GM12878 (cell line): Measurements from ENCODE around the gene PITPNC1. TPM values are rescaled to one million over a fixed set of nuclear protein-coding genes. Genes with fewer than 3 reads are reported as not detected.

Source experiments
- ATAC-seq: fragments of 200-7000 bp; cut with Tn5 transposase; 3 replicates; pipeline ENCODE4 v1.9.1; 2020; ENCODE audit warnings: mild to moderate bottlenecking, moderate library complexity
- BruUV-seq: library from RNA; stranded (reverse); fragments of 400-500 nt; replicated peaks from 2 replicates; lab custom pipeline; 2021; lab: Mats Ljungman, UMichigan
- CTCF ChIA-PET: fragments of 300-600 bp; sonication (Branson Sonifier 250); formaldehyde crosslinking; extraction: SDS; loops from one replicate; lab custom pipeline; 2021; ENCODE audit warnings: inconsistent platforms; lab: Yijun Ruan, JAX
- POLR2A ChIA-PET: fragments of 350-600 bp; formaldehyde crosslinking; extraction: SDS; loops from one replicate; lab custom pipeline; 2021; ENCODE audit warnings: inconsistent platforms; lab: Charles Lee
- RAD21 ChIA-PET: fragments of 300-600 bp; sonication (Branson Sonifier 250); formaldehyde crosslinking; loops from one replicate; lab custom pipeline; 2023; ENCODE audit warnings: antibody characterized with exemption; ENCODE audit not compliant: unreplicated experiment; lab: Charles Lee
- SMC1A ChIA-PET: fragments of 300-600 bp; sonication (Branson Sonifier 250); formaldehyde crosslinking; loops from one replicate; lab custom pipeline; 2023; ENCODE audit not compliant: unreplicated experiment, uncharacterized antibody; lab: Charles Lee
- DNase-seq: peaks from one replicate; pipeline ENCODE4 v3.0.0-alpha.2; 2011; ENCODE audit warnings: low read depth, low spot score
- FAIRE-seq: peaks from 3 replicates; lab custom pipeline; 2011; peaks lifted over from hg19 to GRCh38; lab: Jason Lieb, UNC
- H2AFZ ChIP-seq: 2 replicates; pipeline ENCODE4 v1.6.0; 2011; ENCODE audit warnings: low read depth, low read length, control low read depth; ENCODE audit not compliant: control insufficient read depth
- H3K27ac ChIP-seq: 2 replicates; pipeline ENCODE4 v1.5.1; 2011; ENCODE audit warnings: control low read depth; ENCODE audit not compliant: control insufficient read depth, insufficient read depth
- H3K27me3 ChIP-seq, 2 experiments: replicated peaks in 1 of 2; 2 replicates each; pipeline versions ENCODE4 v1.6.0 to v1.6.1; 2011; ENCODE audit warnings: low read length in 1 of 2; ENCODE audit not compliant: control insufficient read depth in 2 of 2, insufficient read depth in 2 of 2
- H3K36me3 ChIP-seq, 2 experiments: 2 replicates each; pipeline ENCODE4 v1.5.1; 2011; ENCODE audit warnings: low read length in 1 of 2; ENCODE audit not compliant: control insufficient read depth in 2 of 2, insufficient read depth in 2 of 2
- H3K4me1 ChIP-seq: 2 replicates; pipeline ENCODE4 v1.6.1; 2011; ENCODE audit warnings: mild to moderate bottlenecking, low read length, moderate library complexity, mixed read lengths; ENCODE audit not compliant: control insufficient read depth, insufficient read depth
- H3K4me2 ChIP-seq: 2 replicates; pipeline ENCODE4 v1.6.0; 2011; ENCODE audit warnings: control low read depth; ENCODE audit not compliant: control insufficient read depth, insufficient read depth
- H3K4me3 ChIP-seq: fragments of 200-600 bp; sonication (generic); 2 replicates; pipeline ENCODE4 v1.5.1; 2016
- H3K79me2 ChIP-seq: 2 replicates; pipeline ENCODE4 v1.6.0; 2011; ENCODE audit warnings: low read length; ENCODE audit not compliant: control insufficient read depth, insufficient read depth
- H3K9ac ChIP-seq: 2 replicates; pipeline ENCODE4 v1.8.0; 2011; ENCODE audit warnings: low read length, control low read depth, mixed read lengths; ENCODE audit not compliant: control insufficient read depth, insufficient read depth
- H3K9me3 ChIP-seq: replicated peaks from 3 replicates; pipeline ENCODE4 v1.5.1; 2011; ENCODE audit warnings: mild to moderate bottlenecking, low read length; ENCODE audit not compliant: control insufficient read depth, insufficient read depth
- H4K20me1 ChIP-seq: 2 replicates; pipeline ENCODE4 v1.6.0; 2011; ENCODE audit not compliant: control insufficient read depth, insufficient read depth
- BMI1 ChIP-seq: fragments of 450-650 bp; IDR thresholded peaks from 2 replicates; pipeline ENCODE4 v1.6.1; 2016; ENCODE audit warnings: mild to moderate bottlenecking, moderate library complexity, borderline replicate concordance
- NR2C2 ChIP-seq: IDR thresholded peaks from 2 replicates; pipeline ENCODE4 v1.6.1; 2011; ENCODE audit warnings: borderline replicate concordance, low read depth; ENCODE audit not compliant: control insufficient read depth, insufficient read length
- PML ChIP-seq: IDR thresholded peaks from 2 replicates; pipeline ENCODE4 v1.6.1; 2012; ENCODE audit warnings: low read length, inconsistent platforms
- RCOR1 ChIP-seq: conservative IDR thresholded peaks from 2 replicates; pipeline ENCODE4 v1.6.1; 2012; ENCODE audit warnings: low read depth, low read length, improper control_type of control experiment
- WGBS: methylation state at CpG from one replicate; pipeline ENCODE4 v1.1.6; 2016; ENCODE audit warnings: low lambda C conversion rate; ENCODE audit not compliant: insufficient replicate concordance, insufficient coverage; ENCODE audit errors: missing lambda C conversion rate; 5-methylcytosine and 5-hydroxymethylcytosine counted together
- in situ Hi-C: fragments of 300-500 bp; cut with MboI; formaldehyde crosslinking; loops from 9 replicates; pipeline ENCODE4 v1.14.3; 2018; ENCODE audit warnings: mixed read lengths
- intact Hi-C: fragments of 100-400 bp; cut with micrococcal nuclease; formaldehyde crosslinking; loops from one replicate; pipeline ENCODE4 v1.14.2; 2022; ENCODE audit not compliant: unreplicated experiment
- polyA plus RNA-seq, 11 experiments: library from polyadenylated mRNA; depleted of rRNA in 4 of 11; unstranded in 6 of 11; stranded (reverse) in 5 of 11; fragments of >200 nt; fragmentation: Nextera tagmentation in 4 of 11; fragmentation: Illumina TruSeq in 1 of 11; extraction: Ambion mirVana in 4 of 11; extraction: Trizol in 1 of 11; gene quantifications; 1 replicate in 1 of 11; 2 replicates in 10 of 11; pipeline versions ENCODE4 v1.2.1 to v1.2.3, GENCODE V29; 2011 to 2016; ENCODE audit warnings: inconsistent platforms in 2 of 11, missing spikeins in 2 of 11, low read depth in 1 of 11
- total RNA-seq, 4 experiments: library from RNA; depleted of rRNA in 3 of 4; stranded (reverse); fragments of >200 nt in 3 of 4; fragmentation: Illumina TruSeq in 1 of 4; extraction: Trizol in 1 of 4; gene quantifications; 2 replicates each; pipeline versions ENCODE4 v1.2.1 to v1.2.3, GENCODE V29; 2013 to 2021
- TF ChIP-seq, protein P1 (sequence below): IDR thresholded peaks from 2 replicates; pipeline ENCODE4 v1.6.1; 2011; ENCODE audit warnings: low read depth, low read length, improper control_type of control experiment, borderline replicate concordance

The PITPNC1 gene
- total and polyA plus RNA-seq, 10 of the 15 experiments (the other 5 are each of a cell fraction or from before 2014, with no cell fraction given), result 12.2 to 62.4 (median 47.3) TPM

DNA sequence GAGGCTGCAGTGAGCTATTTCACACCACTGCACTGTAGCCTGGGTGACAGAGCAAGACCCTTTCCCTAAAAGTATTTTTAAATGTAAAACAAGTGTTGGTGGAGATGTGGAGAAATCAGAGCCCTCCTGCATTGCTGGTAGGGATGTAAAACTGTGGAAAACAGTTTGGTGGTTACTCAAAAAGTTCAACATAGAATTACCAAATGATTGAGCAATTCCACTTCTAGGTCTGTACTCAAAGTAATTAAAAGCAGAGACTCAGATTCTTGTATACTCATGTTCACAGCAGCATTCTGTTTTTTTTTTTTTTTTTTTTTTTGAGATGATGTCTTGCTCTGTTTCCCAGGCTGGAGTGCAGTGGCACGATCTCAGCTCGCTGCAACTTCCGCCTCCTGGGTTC, 141.8 kb downstream of the PITPNC1 start:
- ChIA-PET RAD21 (no interaction called here), CTCF (interaction anchor here (0.6 kb wide), 1 partner anchor 229 kb away, joined by 3 read pairs; no protein-coding TSS in a partner anchor), SMC1A (interaction anchor here (1.2 to 2.4 kb wide), 2 partner anchors 10 to 176 kb away, joined by 3 to 5 read pairs; no protein-coding TSS in a partner anchor), POLR2A (interaction anchor here (0.7 kb wide), 1 partner anchor 225 kb away, joined by 5 read pairs; no protein-coding TSS in a partner anchor)
- DNase-seq (no peak), ATAC-seq (no peak), FAIRE-seq (no peak)
- intact Hi-C loops (no loop called here), in situ Hi-C loops (no loop called here)
- Histone ChIP-seq H3K36me3 (peaks cover 0 to 1% of the 10 kb centered on the region in 2 experiments; a peak in 1 of 4 replicates), H3K4me1 (peaks cover 57% of the 10 kb centered on the region), H3K4me2 (no peak overlapping the region; the same call in 1 of the 2 replicates), H3K79me2 (peaks cover 23% of the 10 kb centered on the region), H3K9ac (no peak overlapping the region), H3K27ac (no peak overlapping the region), H3K9me3 (no peaks in the 10 kb centered on the region; the same call in 1 of the 3 replicates), H3K4me3 (no peak overlapping the region), H2AFZ (no peak overlapping the region), H3K27me3 (no peaks in the 10 kb centered on the region), H4K20me1 (no peaks in the 10 kb centered on the region)
- no TSS peak for BruUV-seq
- 100% methylated on average over 3 of the region's 3 CpGs for WGBS
- TF ChIP-seq NR2C2, result no peak
- TF ChIP-seq BMI1, result no peak
- no peak for TF ChIP-seq RCOR1

DNA sequence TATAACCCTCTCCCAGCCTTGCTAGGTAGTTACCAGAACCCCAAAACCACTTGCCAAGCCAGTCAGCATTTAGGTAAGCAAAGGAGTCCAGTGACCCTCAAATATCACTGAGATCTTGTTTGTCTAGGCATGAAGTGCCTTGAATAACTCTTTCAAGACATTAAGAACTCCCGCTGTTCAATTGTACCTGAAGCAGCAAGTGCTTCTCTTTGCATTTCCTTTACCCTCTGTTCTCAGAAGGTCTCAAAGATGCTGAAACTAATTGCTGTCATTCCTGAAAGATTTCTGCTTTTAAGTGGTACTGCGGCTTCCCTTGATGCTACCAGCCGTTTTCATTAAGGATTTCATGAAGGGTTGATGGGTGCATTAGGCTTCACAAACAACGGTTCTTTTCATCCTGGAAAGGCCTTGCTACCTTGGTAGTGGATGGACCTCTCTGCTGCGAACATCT, 142.7 kb downstream of the PITPNC1 start:
- H3K27me3 ChIP-seq, result no peaks in the 10 kb centered on the region
- ATAC-seq (no peak), DNase-seq (no peak), FAIRE-seq (no peak)
- 34% methylated on average over 5 of the region's 5 CpGs for WGBS
- H3K4me1 ChIP-seq, result peaks cover 49% of the 10 kb centered on the region
- peaks cover 0 to 1% of the 10 kb centered on the region in 2 experiments; a peak in 1 of 4 replicates for H3K36me3 ChIP-seq
- CTCF ChIA-PET, result interaction anchor here (1.3 kb wide), 1 partner anchor 63 kb away, joined by 3 read pairs; no protein-coding TSS in a partner anchor
- TF ChIP-seq PML, result 0 out of 2 replicates have a peak, but pooled peaks have one; percentile 8
- TF ChIP-seq, protein P1, sequence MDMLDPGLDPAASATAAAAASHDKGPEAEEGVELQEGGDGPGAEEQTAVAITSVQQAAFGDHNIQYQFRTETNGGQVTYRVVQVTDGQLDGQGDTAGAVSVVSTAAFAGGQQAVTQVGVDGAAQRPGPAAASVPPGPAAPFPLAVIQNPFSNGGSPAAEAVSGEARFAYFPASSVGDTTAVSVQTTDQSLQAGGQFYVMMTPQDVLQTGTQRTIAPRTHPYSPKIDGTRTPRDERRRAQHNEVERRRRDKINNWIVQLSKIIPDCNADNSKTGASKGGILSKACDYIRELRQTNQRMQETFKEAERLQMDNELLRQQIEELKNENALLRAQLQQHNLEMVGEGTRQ, result no peak
- peaks cover 21% of the 10 kb centered on the region for H3K79me2 ChIP-seq
- SMC1A ChIA-PET, result interaction anchor here (0.9 to 2.8 kb wide), 6 partner anchors 9 to 136 kb away, joined by 3 to 7 read pairs (median 4); no protein-coding TSS in a partner anchor
- H2AFZ ChIP-seq, result no peak overlapping the region
- H3K27ac ChIP-seq, result peak overlapping the region; percentile 4; the same call in 1 of the 2 replicates
- peak overlapping the region; percentile 26; the same call in 1 of the 2 replicates for H3K4me3 ChIP-seq
- POLR2A ChIA-PET, result interaction anchor here (1.0 kb wide), 1 partner anchor 54 kb away, joined by 6 read pairs; no protein-coding TSS in a partner anchor
- H4K20me1 ChIP-seq, result no peaks in the 10 kb centered on the region
- no TSS peak for BruUV-seq
- intact Hi-C loops (no loop called here), in situ Hi-C loops (no loop called here)
- H3K9ac ChIP-seq, result no peak overlapping the region
- H3K9me3 ChIP-seq, result no peaks in the 10 kb centered on the region; the same call in 1 of the 3 replicates
- H3K4me2 ChIP-seq, result peak overlapping the region; percentile 58; the same call in 1 of the 2 replicates
- RAD21 ChIA-PET, result no interaction called here
